Suprapubic skin (tissue), 3 donors: ENCODE results near the gene SLC6A6.

ENCODE experiments used
- CTCF ChIP-seq, 2 donors: fragments of 200-600 bp in 1 of 2; fragments of 450-650 bp in 1 of 2; sonication (generic) in 1 of 2; IDR thresholded peaks; one replicate each; pipeline ENCODE4 v1.5.1; 2016 to 2019; ENCODE audit warnings: antibody characterized with exemption in 2 of 2, mild to moderate bottlenecking in 1 of 2, moderate library complexity in 1 of 2
- POLR2A ChIP-seq, 2 donors: fragments of 450-650 bp; IDR thresholded peaks; one replicate each; pipeline ENCODE4 v1.6.1; 2017; ENCODE audit warnings: antibody characterized with exemption in 2 of 2, mild to moderate bottlenecking in 2 of 2, moderate library complexity in 2 of 2

DNA sequence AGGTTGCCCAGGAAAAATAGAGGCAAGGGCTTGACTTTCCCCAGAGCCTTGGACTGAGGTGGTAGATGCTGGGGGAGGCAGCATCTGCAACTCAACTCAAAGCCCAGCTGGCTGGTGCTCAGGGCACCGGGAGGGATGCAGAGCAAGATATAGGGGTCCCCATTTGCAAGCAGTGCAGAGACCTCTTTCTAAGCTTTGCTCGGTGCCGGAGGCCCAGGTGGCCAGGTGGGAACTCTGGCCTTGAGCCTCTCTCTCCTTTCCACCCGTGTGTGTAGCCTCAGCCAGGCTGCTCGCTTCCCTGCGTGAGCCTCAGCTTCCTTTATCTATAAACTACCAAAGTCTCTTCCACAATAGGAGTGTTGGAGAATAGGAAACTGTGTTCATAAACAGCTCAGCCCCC is 36.5 kb downstream of the SLC6A6 start:
- TF ChIP-seq CTCF (IDR thresholded peaks at IDR 0.05) (no peak), POLR2A (IDR thresholded peaks at IDR 0.05) (no peak)
